GM23338 (cell line): Measurements from ENCODE around the gene CTTNBP2. TPM values are rescaled to one million over a fixed set of nuclear protein-coding genes. Genes with fewer than 3 reads are reported as not detected.

Experiments
- ATAC-seq: fragments of 200-7000 bp; cut with Tn5 transposase; 3 replicates; pipeline ENCODE4 v1.9.1; 2020
- DNase-seq: peaks from one replicate; pipeline ENCODE4 v3.0.0-alpha.2; 2015; ENCODE audit warnings: low spot score
- H2AFZ ChIP-seq: fragments of 200-600 bp; sonication (generic); 2 replicates; pipeline ENCODE4 v1.8.0; 2016; ENCODE audit warnings: antibody characterized with exemption, mild to moderate bottlenecking, moderate library complexity
- H3F3A ChIP-seq: fragments of 200-600 bp; sonication (generic); replicated peaks from 2 replicates; pipeline ENCODE4 v1.8.0; 2017; ENCODE audit warnings: antibody characterized with exemption, mixed run types, low read depth
- H3K27ac ChIP-seq: fragments of 200-600 bp; sonication (generic); 2 replicates; pipeline ENCODE4 v1.6.1; 2016; ENCODE audit warnings: low read depth
- H3K27me3 ChIP-seq: fragments of 200-600 bp; sonication (generic); 2 replicates; pipeline ENCODE4 v1.8.0; 2016; ENCODE audit warnings: mild to moderate bottlenecking, mixed run types, moderate library complexity; ENCODE audit not compliant: insufficient read depth
- H3K36me3 ChIP-seq: fragments of 200-600 bp; sonication (generic); 2 replicates; pipeline ENCODE4 v1.8.0; 2016; ENCODE audit warnings: mild to moderate bottlenecking; ENCODE audit not compliant: insufficient read depth
- H3K4me1 ChIP-seq: fragments of 200-600 bp; sonication (generic); 2 replicates; pipeline ENCODE4 v1.8.0; 2016; ENCODE audit warnings: mild to moderate bottlenecking, moderate library complexity; ENCODE audit not compliant: insufficient read depth
- H3K4me2 ChIP-seq: fragments of 200-600 bp; sonication (generic); 2 replicates; pipeline ENCODE4 v1.7.1; 2017; ENCODE audit warnings: mixed run types
- H3K4me3 ChIP-seq: fragments of 200-600 bp; sonication (generic); 2 replicates; pipeline ENCODE4 v1.6.1; 2016; ENCODE audit warnings: mixed run types
- H3K79me2 ChIP-seq: fragments of 200-600 bp; sonication (generic); replicated peaks from 2 replicates; pipeline ENCODE4 v1.8.0; 2017; ENCODE audit warnings: mild to moderate bottlenecking; ENCODE audit not compliant: insufficient read depth
- H3K9me2 ChIP-seq: fragments of 200-600 bp; sonication (generic); 2 replicates; pipeline ENCODE4 v1.8.0; 2017; ENCODE audit not compliant: insufficient read depth
- H4K20me1 ChIP-seq: fragments of 200-600 bp; sonication (generic); replicated peaks from 2 replicates; pipeline ENCODE4 v1.8.0; 2017; ENCODE audit warnings: mild to moderate bottlenecking; ENCODE audit not compliant: insufficient read depth
- H3K27ac Mint-ChIP-seq: 2 replicates; pipeline ENCODE4 v1.8.0; 2020; ENCODE audit warnings: inconsistent platforms, mild to moderate bottlenecking, moderate library complexity, mixed read lengths
- H3K27me3 Mint-ChIP-seq: 3 replicates; pipeline ENCODE4 v1.8.0; 2022; ENCODE audit warnings: low read depth, mild to moderate bottlenecking, moderate library complexity, mixed read lengths, inconsistent platforms; ENCODE audit not compliant: insufficient read depth, poor library complexity
- H3K36me3 Mint-ChIP-seq: 3 replicates; pipeline ENCODE4 v1.8.0; 2021; ENCODE audit warnings: low read depth, mild to moderate bottlenecking, inconsistent platforms, moderate library complexity, mixed read lengths
- H3K4me1 Mint-ChIP-seq: 3 replicates; pipeline ENCODE4 v1.8.0; 2020; ENCODE audit warnings: mild to moderate bottlenecking, inconsistent platforms, mixed read lengths
- H3K4me3 Mint-ChIP-seq: 3 replicates; pipeline ENCODE4 v1.8.0; 2021; ENCODE audit warnings: moderate library complexity, mild to moderate bottlenecking, inconsistent platforms, mixed read lengths
- H3K9me3 Mint-ChIP-seq: 3 replicates; pipeline ENCODE4 v1.8.0; 2020; ENCODE audit warnings: moderate library complexity, mild to moderate bottlenecking, inconsistent platforms, mixed read lengths
- CREB1 ChIP-seq: fragments of 250-450 bp; sonication (Bioruptor Pico); IDR thresholded peaks from 2 replicates; pipeline ENCODE4 v1.5.0; 2020; ENCODE audit warnings: low read depth, mild to moderate bottlenecking, moderate library complexity
- EZH2 ChIP-seq: fragments of 200-600 bp; sonication (generic); IDR thresholded peaks from one replicate; pipeline ENCODE4 v1.8.0; 2017; ENCODE audit warnings: antibody characterized with exemption, mild to moderate bottlenecking, low read depth; ENCODE audit not compliant: unreplicated experiment
- NANOG ChIP-seq: IDR thresholded peaks from 2 replicates; pipeline ENCODE4 v1.6.1; 2016; ENCODE audit warnings: antibody characterized with exemption, borderline replicate concordance
- POLR2AphosphoS5 ChIP-seq: IDR thresholded peaks from 2 replicates; pipeline ENCODE4 v1.6.1; 2016; ENCODE audit warnings: antibody characterized with exemption, low read depth
- polyA plus RNA-seq: library from polyadenylated mRNA; unstranded; fragments of >200 nt; fragmentation: Nextera tagmentation; extraction: Ambion mirVana; gene quantifications from 2 replicates; pipeline ENCODE4 v1.2.1, GENCODE V29; 2016
- total RNA-seq: library from RNA; depleted of rRNA; stranded (reverse); fragments of >200 nt; shearing (Covaris generic); gene quantifications from 2 replicates; pipeline ENCODE4 v1.2.3, GENCODE V29; 2014
- TF ChIP-seq, protein P1 (sequence below): IDR thresholded peaks from 2 replicates; pipeline ENCODE4 v1.6.1; 2016; ENCODE audit warnings: antibody characterized with exemption
- TF ChIP-seq, protein P2 (sequence below): fragments of 250-450 bp; sonication (Bioruptor Pico); IDR thresholded peaks from 2 replicates; pipeline ENCODE4 v1.5.0; 2020; ENCODE audit warnings: mild to moderate bottlenecking, moderate library complexity

CTTNBP2 gene
- total and polyA plus RNA-seq, 2 experiments from 2014 or later = 26.8 to 30.7 TPM

DNA sequence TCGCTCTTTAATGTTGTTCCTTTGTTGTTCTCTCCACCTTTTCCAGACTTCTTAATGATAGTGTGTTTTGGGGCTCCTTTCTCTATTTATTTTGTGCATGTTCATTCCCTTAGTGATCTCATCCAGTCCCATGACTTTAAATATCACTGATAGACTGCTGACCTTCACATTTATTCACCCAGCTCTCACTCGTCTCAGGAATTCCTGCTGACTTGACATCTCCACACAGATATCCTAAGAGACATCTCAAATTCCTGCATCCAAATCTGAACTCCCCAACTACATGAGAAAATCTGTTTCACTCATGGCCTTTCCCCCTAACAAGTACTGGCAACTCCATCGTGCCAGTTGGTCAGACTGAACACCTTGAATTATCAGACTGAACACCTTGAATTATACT lies 111.2 kb downstream of the CTTNBP2 start:
- Histone ChIP-seq H3K4me1 (no peaks in the 10 kb centered on the region), H3K27me3 (no peaks in the 10 kb centered on the region), H3F3A (no peaks in the 10 kb centered on the region), H3K27ac (no peak overlapping the region), H3K79me2 (no peaks in the 10 kb centered on the region), H3K9me2 (no peaks in the 10 kb centered on the region; the same call in 1 of the 2 replicates), H3K4me2 (no peak overlapping the region), H2AFZ (no peak overlapping the region), H3K36me3 (peaks cover 14% of the 10 kb centered on the region; the same call in 1 of the 2 replicates), H3K4me3 (no peak overlapping the region), H4K20me1 (no peaks in the 10 kb centered on the region; the same call in 1 of the 2 replicates)
- TF ChIP-seq, protein P1, sequence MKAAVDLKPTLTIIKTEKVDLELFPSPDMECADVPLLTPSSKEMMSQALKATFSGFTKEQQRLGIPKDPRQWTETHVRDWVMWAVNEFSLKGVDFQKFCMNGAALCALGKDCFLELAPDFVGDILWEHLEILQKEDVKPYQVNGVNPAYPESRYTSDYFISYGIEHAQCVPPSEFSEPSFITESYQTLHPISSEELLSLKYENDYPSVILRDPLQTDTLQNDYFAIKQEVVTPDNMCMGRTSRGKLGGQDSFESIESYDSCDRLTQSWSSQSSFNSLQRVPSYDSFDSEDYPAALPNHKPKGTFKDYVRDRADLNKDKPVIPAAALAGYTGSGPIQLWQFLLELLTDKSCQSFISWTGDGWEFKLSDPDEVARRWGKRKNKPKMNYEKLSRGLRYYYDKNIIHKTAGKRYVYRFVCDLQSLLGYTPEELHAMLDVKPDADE = no peak
- no peak for TF ChIP-seq EZH2
- TF ChIP-seq, protein P2, sequence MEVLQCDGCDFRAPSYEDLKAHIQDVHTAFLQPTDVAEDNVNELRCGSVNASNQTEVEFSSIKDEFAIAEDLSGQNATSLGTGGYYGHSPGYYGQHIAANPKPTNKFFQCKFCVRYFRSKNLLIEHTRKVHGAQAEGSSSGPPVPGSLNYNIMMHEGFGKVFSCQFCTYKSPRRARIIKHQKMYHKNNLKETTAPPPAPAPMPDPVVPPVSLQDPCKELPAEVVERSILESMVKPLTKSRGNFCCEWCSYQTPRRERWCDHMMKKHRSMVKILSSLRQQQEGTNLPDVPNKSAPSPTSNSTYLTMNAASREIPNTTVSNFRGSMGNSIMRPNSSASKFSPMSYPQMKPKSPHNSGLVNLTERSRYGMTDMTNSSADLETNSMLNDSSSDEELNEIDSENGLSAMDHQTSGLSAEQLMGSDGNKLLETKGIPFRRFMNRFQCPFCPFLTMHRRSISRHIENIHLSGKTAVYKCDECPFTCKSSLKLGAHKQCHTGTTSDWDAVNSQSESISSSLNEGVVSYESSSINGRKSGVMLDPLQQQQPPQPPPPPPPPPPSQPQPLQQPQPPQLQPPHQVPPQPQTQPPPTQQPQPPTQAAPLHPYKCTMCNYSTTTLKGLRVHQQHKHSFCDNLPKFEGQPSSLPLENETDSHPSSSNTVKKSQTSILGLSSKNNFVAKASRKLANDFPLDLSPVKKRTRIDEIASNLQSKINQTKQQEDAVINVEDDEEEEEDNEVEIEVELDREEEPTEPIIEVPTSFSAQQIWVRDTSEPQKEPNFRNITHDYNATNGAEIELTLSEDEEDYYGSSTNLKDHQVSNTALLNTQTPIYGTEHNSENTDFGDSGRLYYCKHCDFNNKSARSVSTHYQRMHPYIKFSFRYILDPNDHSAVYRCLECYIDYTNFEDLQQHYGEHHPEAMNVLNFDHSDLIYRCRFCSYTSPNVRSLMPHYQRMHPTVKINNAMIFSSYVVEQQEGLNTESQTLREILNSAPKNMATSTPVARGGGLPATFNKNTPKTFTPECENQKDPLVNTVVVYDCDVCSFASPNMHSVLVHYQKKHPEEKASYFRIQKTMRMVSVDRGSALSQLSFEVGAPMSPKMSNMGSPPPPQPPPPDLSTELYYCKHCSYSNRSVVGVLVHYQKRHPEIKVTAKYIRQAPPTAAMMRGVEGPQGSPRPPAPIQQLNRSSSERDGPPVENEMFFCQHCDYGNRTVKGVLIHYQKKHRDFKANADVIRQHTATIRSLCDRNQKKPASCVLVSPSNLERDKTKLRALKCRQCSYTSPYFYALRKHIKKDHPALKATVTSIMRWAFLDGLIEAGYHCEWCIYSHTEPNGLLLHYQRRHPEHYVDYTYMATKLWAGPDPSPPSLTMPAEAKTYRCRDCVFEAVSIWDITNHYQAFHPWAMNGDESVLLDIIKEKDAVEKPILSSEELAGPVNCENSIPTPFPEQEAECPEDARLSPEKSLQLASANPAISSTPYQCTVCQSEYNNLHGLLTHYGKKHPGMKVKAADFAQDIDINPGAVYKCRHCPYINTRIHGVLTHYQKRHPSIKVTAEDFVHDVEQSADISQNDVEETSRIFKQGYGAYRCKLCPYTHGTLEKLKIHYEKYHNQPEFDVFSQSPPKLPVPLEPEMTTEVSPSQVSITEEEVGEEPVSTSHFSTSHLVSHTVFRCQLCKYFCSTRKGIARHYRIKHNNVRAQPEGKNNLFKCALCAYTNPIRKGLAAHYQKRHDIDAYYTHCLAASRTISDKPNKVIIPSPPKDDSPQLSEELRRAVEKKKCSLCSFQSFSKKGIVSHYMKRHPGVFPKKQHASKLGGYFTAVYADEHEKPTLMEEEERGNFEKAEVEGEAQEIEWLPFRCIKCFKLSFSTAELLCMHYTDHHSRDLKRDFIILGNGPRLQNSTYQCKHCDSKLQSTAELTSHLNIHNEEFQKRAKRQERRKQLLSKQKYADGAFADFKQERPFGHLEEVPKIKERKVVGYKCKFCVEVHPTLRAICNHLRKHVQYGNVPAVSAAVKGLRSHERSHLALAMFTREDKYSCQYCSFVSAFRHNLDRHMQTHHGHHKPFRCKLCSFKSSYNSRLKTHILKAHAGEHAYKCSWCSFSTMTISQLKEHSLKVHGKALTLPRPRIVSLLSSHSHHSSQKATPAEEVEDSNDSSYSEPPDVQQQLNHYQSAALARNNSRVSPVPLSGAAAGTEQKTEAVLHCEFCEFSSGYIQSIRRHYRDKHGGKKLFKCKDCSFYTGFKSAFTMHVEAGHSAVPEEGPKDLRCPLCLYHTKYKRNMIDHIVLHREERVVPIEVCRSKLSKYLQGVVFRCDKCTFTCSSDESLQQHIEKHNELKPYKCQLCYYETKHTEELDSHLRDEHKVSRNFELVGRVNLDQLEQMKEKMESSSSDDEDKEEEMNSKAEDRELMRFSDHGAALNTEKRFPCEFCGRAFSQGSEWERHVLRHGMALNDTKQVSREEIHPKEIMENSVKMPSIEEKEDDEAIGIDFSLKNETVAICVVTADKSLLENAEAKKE (CRISPR knock-in tag) = no peak
- no peak for TF ChIP-seq NANOG
- TF ChIP-seq POLR2AphosphoS5 = no peak
- TF ChIP-seq CREB1 = no peak
- Mint-ChIP-seq H3K4me3 (no peak overlapping the region), H3K4me1 (no peaks in the 10 kb centered on the region), H3K27ac (0 out of 2 replicates have a peak overlapping the region, but pooled peaks have one; percentile 7), H3K9me3 (no peaks in the 10 kb centered on the region), H3K27me3 (no peaks in the 10 kb centered on the region), H3K36me3 (peaks cover 24% of the 10 kb centered on the region; the same call in 2 of the 3 replicates)
- no peak for ATAC-seq
- DNase-seq = no peak
